Measurements from ENCODE around the gene ATXN7.

Gene ATXN7

GRCh38 chr3:63967675-63968611, 104.3 kb downstream of the ATXN7 start:
- DNase-seq = no peak

- no peak for DNase-seq
Observed at GRCh38 chr3:63968612-63969350, 105.1 kb downstream of the ATXN7 start.

- no peak for DNase-seq
Observed at GRCh38 chr3:63969876-63970275, 106.2 kb downstream of the ATXN7 start.

DNA sequence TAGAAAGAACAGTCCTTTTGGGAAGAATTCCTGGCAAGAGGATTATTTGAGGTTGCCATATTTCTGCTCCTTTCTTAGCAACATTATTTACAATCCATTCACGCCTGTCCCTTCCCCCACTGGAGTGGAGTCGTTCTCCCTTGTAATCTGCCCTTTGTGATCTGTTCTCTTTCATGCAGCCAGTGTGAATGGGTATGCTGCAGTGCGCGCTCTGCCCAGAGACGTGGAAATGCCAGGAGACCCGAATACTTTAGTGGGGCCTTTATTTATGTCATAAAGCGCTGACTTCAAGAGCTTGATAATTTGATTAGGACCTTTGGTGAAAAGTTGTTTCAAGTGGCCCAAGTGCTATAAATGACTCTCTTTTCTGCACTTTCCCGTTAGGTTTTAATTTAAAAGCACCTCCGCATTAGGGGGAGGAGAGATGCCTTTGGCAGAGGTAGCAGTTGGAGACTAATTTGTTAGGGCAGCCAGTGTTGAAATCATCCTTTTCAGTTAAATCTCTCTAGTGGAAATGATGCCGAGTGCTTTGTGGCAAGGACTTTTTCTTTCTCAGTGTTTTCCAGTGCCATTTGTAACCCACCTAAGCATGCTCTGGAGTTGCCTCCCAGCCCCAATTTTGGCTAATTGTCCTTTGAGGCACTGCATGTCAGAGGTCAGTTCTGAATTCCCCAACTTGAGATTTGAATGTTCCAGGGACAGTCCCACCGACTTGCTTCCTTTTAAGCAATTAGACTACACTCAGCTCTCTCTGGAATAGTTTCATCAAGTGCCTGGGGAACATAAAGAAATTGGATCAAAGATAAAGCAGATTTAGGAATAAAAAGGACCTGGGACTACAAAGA, 107.2 kb downstream of the ATXN7 start:
- DNase-seq = no peak

- DNase-seq = no peak
Observed at GRCh38 chr3:63972196-63972595, 108.5 kb downstream of the ATXN7 start.

- DNase-seq = no peak
Observed at GRCh38 chr3:63972987-63973386, 109.3 kb downstream of the ATXN7 start.

GRCh38 chr3:63973406-63973805, 109.7 kb downstream of the ATXN7 start:
- no peak for DNase-seq

GRCh38 chr3:63974451-63974850, 110.8 kb downstream of the ATXN7 start:
- no peak for DNase-seq

- no peak for DNase-seq
Observed at GRCh38 chr3:63975723-63976122, 112.1 kb downstream of the ATXN7 start.

GRCh38 chr3:63976161-63976871, 112.6 kb downstream of the ATXN7 start:
- DNase-seq = no peak

DNA sequence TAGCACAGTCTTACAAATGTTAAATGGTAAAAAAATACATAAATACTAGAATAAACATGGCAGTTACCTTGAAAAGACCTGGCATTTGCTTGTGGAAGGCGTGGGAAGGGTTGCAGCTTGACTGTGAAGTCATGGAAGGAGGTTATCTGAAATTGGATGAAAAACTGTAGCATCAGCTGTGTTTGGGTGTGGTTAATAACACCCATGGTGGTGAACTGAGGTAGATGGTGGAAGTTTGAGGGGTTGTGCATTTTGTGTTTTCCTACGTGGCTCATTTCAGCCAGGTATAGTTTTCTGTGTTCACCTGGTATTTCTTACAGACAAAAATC, 113.2 kb downstream of the ATXN7 start:
- DNase-seq = no peak

- no peak for DNase-seq
Observed at GRCh38 chr3:63977893-63978292, 114.2 kb downstream of the ATXN7 start.

GRCh38 chr3:63979093-63979885, 115.6 kb downstream of the ATXN7 start:
- DNase-seq = peak; percentile 37

GRCh38 chr3:63980019-63980418, 116.4 kb downstream of the ATXN7 start:
- no peak for DNase-seq

GRCh38 chr3:63980830-63981498, 117.3 kb downstream of the ATXN7 start:
- no peak for DNase-seq

GRCh38 chr3:63981980-63982379, 118.3 kb downstream of the ATXN7 start:
- no peak for DNase-seq

DNA sequence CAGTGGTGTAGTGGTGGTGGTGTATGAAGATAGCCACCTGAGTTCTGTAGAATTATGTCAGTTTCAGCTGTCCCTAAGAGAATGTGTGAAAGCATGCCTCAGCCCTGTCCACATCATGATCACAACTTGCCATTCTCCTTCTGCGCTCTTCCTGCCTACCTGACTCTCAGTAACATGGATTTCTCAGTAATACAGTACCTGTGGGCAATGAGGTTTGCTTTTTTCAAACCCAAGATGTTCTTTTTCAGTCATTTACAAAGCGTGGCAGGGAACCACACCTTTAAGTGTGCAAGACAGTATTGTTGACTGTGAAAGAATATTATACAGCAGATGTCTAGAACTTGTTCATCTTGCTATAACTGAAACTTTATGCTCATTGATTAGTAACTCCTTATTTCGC, 120.7 kb downstream of the ATXN7 start:
- DNase-seq = no peak

GRCh38 chr3:63986146-63986545, 122.5 kb downstream of the ATXN7 start:
- DNase-seq = no peak

DNA sequence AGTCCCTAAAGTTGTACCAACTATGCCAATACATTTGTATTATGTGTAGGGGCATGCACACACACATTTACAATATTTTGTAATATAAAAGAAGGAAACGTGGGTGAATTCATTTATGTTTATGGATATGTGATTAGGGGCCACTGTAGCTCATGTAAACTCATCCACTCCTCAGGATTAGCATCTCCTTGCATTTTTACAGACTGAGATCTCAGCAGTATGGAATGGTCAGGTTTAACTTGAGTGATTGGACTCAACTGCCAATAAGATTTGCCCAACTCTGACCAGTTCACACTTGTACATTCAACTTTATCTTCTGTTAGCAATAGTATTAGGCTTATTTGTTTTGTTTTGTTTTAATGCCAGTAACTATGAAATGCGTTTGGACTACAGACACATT, 123.2 kb downstream of the ATXN7 start:
- DNase-seq = no peak

DNA sequence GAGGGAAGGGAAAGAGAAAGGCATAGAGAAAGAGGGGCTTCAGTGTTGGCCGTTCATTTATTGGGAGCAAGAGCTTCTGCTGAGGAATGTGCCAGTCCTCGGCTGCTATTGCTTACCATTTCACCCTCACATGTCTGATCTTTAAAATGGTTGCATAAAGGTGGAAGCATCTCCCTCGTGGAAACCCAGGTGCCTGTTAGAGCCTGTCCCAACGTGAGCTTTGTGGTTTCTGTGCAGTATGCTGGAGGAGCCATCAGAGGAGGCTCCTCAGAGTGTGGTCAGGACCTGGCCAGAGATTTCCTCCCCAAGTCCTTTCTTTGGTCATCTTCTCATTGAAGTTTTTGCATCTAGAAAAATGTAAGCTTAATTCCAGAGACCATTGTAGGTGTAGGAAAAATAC, 125.3 kb downstream of the ATXN7 start:
- DNase-seq = no peak

GRCh38 chr3:63990204-63990603, 126.5 kb downstream of the ATXN7 start:
- DNase-seq = no peak
